ENCODE data around the gene FNDC3B.

DNA sequence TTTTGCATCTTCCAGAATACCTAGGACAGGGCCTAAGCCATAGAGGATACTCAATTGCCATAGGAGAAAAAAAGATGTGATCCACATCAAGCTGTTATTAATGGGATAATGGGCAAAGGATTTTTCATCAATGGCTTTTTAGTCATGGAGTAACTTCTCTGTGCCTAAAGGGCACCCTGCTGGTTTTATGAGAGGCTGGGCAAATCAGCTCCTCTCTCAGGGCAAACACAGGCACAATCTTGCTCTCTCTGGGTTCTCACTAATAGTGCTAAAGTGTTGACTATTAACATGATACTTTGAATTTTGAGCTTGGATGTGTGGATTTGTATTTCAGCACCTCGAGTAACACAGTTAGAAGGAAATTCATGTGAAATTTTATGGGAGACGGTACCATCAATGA is 341.3 kb downstream of the FNDC3B start:
- no peak for TF ChIP-seq POLR2A (IDR thresholded peaks at IDR 0.05; ENCODE audit: low read depth)
- TF ChIP-seq, protein P1, sequence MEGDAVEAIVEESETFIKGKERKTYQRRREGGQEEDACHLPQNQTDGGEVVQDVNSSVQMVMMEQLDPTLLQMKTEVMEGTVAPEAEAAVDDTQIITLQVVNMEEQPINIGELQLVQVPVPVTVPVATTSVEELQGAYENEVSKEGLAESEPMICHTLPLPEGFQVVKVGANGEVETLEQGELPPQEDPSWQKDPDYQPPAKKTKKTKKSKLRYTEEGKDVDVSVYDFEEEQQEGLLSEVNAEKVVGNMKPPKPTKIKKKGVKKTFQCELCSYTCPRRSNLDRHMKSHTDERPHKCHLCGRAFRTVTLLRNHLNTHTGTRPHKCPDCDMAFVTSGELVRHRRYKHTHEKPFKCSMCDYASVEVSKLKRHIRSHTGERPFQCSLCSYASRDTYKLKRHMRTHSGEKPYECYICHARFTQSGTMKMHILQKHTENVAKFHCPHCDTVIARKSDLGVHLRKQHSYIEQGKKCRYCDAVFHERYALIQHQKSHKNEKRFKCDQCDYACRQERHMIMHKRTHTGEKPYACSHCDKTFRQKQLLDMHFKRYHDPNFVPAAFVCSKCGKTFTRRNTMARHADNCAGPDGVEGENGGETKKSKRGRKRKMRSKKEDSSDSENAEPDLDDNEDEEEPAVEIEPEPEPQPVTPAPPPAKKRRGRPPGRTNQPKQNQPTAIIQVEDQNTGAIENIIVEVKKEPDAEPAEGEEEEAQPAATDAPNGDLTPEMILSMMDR (IDR thresholded peaks at IDR 0.05): no peak
- no peak for TF ChIP-seq EP300 (IDR thresholded peaks at IDR 0.05)

Data from esophagus muscularis mucosa (tissue), 4 donors.